ENCODE results near the gene LARP4B. TPM values are rescaled to one million over a fixed set of nuclear protein-coding genes. Genes with fewer than 3 reads are reported as not detected.

Gene LARP4B
- total and polyA plus RNA-seq, 2 of the 13 experiments (the other 11 are each of a cell fraction or from before 2014, with no cell fraction given) = 19.5 to 30.2 TPM

DNA sequence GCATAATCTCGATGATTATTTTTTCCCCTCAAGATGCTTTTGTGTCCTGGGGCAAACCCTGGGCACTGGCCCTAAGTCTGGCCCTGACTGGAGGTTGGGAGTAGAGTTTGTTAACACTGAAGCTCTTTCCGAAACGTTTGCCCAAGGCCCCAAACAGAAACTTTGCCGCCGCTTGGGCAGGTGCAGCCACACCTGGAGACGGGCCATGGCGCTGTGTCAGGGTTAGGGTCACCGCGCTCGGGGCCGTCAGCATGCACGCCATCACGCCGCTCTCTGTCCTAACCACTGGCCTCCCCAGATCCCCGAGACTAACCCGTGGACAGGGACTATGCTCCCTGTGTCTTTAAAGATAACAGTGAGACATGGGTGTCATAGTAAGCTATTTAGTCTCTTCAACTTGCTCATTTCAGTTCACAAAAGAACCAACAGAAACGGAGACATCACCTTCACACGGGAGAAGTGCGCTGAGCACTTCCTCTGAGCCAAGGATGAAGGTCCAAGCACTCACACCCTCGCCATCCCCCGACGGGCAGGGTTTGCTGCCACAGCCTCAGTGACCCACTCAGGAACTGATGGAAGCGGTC is 156.8 kb downstream of the LARP4B start:
- intact Hi-C loops (cut with micrococcal nuclease; ENCODE audit: unreplicated experiment) = no loop called here
- TF ChIP-seq, protein P1, sequence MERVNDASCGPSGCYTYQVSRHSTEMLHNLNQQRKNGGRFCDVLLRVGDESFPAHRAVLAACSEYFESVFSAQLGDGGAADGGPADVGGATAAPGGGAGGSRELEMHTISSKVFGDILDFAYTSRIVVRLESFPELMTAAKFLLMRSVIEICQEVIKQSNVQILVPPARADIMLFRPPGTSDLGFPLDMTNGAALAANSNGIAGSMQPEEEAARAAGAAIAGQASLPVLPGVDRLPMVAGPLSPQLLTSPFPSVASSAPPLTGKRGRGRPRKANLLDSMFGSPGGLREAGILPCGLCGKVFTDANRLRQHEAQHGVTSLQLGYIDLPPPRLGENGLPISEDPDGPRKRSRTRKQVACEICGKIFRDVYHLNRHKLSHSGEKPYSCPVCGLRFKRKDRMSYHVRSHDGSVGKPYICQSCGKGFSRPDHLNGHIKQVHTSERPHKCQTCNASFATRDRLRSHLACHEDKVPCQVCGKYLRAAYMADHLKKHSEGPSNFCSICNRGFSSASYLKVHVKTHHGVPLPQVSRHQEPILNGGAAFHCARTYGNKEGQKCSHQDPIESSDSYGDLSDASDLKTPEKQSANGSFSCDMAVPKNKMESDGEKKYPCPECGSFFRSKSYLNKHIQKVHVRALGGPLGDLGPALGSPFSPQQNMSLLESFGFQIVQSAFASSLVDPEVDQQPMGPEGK (CRISPR knock-in tag; IDR thresholded peaks at IDR 0.05) = no peak
- TF ChIP-seq PAWR (CRISPR knock-in tag; IDR thresholded peaks at IDR 0.05; ENCODE audit: borderline replicate concordance) (no peak), MAFK (conservative IDR thresholded peaks at IDR 0.05 in 1 of 2, IDR thresholded peaks at IDR 0.05 in 1 of 2; ENCODE audit: low read length in 2 of 2) (no peak), ZNF337 (CRISPR knock-in tag; IDR thresholded peaks at IDR 0.05; ENCODE audit: borderline replicate concordance, low read depth) (no peak), CHD2 (IDR thresholded peaks at IDR 0.05; ENCODE audit: low read depth, low read length) (no peak), PCBP2 (optimal IDR thresholded peaks at IDR 0.05; ENCODE audit: low read depth, low read length, poor library complexity, severe bottlenecking) (no peak), ZNF547 (CRISPR knock-in tag; IDR thresholded peaks at IDR 0.05) (no peak), ZNF747 (CRISPR knock-in tag; IDR thresholded peaks at IDR 0.05; ENCODE audit: borderline replicate concordance) (no peak), ELF1 (CRISPR knock-in tag; IDR thresholded peaks at IDR 0.05) (no peak), NR3C1 (CRISPR knock-in tag; IDR thresholded peaks at IDR 0.05) (no peak), SNAI1 (CRISPR knock-in tag; IDR thresholded peaks at IDR 0.05; ENCODE audit: borderline replicate concordance) (no peak), ZXDC (CRISPR knock-in tag; IDR thresholded peaks at IDR 0.05) (no peak), ZNF570 (CRISPR knock-in tag; IDR thresholded peaks at IDR 0.05; ENCODE audit: borderline replicate concordance) (no peak)
- H3K79me2 ChIP-seq (ENCODE audit: insufficient read depth, low read length) = no peaks in the 10 kb centered on the region
- POLR2A ChIA-PET = no interaction called here
- H3K4me1 ChIP-seq (ENCODE audit: insufficient read depth, low read length) = no peaks in the 10 kb centered on the region
- H3K4me3 ChIP-seq (replicated peaks in 1 of 3; ENCODE audit: insufficient read depth in 1 of 3, low read depth in 2 of 3, low read length in 3 of 3) = no peak overlapping the region
- no peak overlapping the region for H3K9ac ChIP-seq (ENCODE audit: insufficient read depth, low read depth, low read length)
- CTCF ChIA-PET (ENCODE audit: low intra/inter-chr PET ratio, low total read pairs) = no interaction called here
- peaks cover 8 to 61% of the 10 kb centered on the region in 2 experiments; a peak in 4 of 5 replicates for H3K27me3 ChIP-seq (ENCODE audit: control insufficient read depth in 1 of 2, insufficient read depth in 2 of 2, low read length in 2 of 2)
- no TSS peak for BruUV-seq (replicated peaks)
- H3K27ac ChIP-seq (ENCODE audit: extremely low read length, insufficient read depth, low read length) = no peak overlapping the region
- FAIRE-seq (no peak), DNase-seq (ENCODE audit: low spot score) (no peak), ATAC-seq (no peak)
- H3K9me3 ChIP-seq (ENCODE audit: low read length) = no peaks in the 10 kb centered on the region
- no peaks in the 10 kb centered on the region for H4K20me1 ChIP-seq (ENCODE audit: insufficient read depth, low read length)
- no peak overlapping the region for H2AFZ ChIP-seq (ENCODE audit: low read length)
- 67% methylated on average over 17 of the region's 23 CpGs for WGBS (ENCODE audit: low lambda C conversion rate)
- in situ Hi-C loops (cut with HindIII; ENCODE audit: extremely low pct_ligation_motif_present, low pct_unique_long_range_greater_than_20kb) = loop anchor here (5.0 kb wide), 1 partner anchor 62 kb away; no protein-coding TSS in a partner anchor
- H3K36me3 ChIP-seq (replicated peaks in 1 of 2; ENCODE audit: control insufficient read depth in 1 of 2, insufficient read depth in 2 of 2, low read length in 2 of 2) = no peaks in the 10 kb centered on the region
- H3K4me2 ChIP-seq (ENCODE audit: low read depth, low read length) = no peak overlapping the region
